HepG2 (cell line): ENCODE data around the gene ZFP36L2. TPM values are rescaled to one million over a fixed set of nuclear protein-coding genes. Genes with fewer than 3 reads are reported as not detected.

Experiments used
- EEA1 ChIP-seq: sonication (generic); formaldehyde crosslinking; IDR thresholded peaks from 2 replicates; pipeline ENCODE4 v1.5.1; 2020; ENCODE audit warnings: mild to moderate bottlenecking, missing genetic modification reagents, borderline replicate concordance
- GTF3A ChIP-seq: sonication (generic); formaldehyde crosslinking; conservative IDR thresholded peaks from 2 replicates; pipeline ENCODE4 v1.4.0; 2020; ENCODE audit warnings: mild to moderate bottlenecking, missing genetic modification reagents
- HMG20B ChIP-seq: conservative IDR thresholded peaks from 2 replicates; pipeline ENCODE4 v1.6.1; 2016; ENCODE audit warnings: missing genetic modification reagents, missing compliant biosample characterization
- HMGXB3 ChIP-seq: sonication (generic); formaldehyde crosslinking; IDR thresholded peaks from 2 replicates; pipeline ENCODE4 v1.4.0; 2020; ENCODE audit warnings: missing genetic modification reagents, borderline replicate concordance
- HNRNPLL ChIP-seq: fragments of 200-400 bp; formaldehyde crosslinking; IDR thresholded peaks from 2 replicates; pipeline ENCODE4 v1.6.1; 2017; ENCODE audit warnings: mild to moderate bottlenecking, low read depth, low read length; ENCODE audit not compliant: poor library complexity, severe bottlenecking
- MIXL1 ChIP-seq: IDR thresholded peaks from 2 replicates; pipeline ENCODE4 v1.6.1; 2016
- PAF1 ChIP-seq: IDR thresholded peaks from 2 replicates; pipeline ENCODE4 v1.6.1; 2016; ENCODE audit warnings: missing genetic modification reagents, missing compliant biosample characterization
- PHF8 ChIP-seq: sonication (generic); formaldehyde crosslinking; IDR thresholded peaks from 2 replicates; pipeline ENCODE4 v1.5.0; 2020; ENCODE audit warnings: missing genetic modification reagents
- RBM22 ChIP-seq: fragments of 200-400 bp; formaldehyde crosslinking; optimal IDR thresholded peaks from 2 replicates; pipeline ENCODE3; 2017; ENCODE audit warnings: mild to moderate bottlenecking, low read length, moderate library complexity
- RCOR2 ChIP-seq: IDR thresholded peaks from 2 replicates; pipeline ENCODE4 v1.6.1; 2016; ENCODE audit warnings: missing biosample characterization, missing genetic modification reagents
- SMARCC2 ChIP-seq: fragments of 450-650 bp; IDR thresholded peaks from 2 replicates; pipeline ENCODE4 v1.6.1; 2017; ENCODE audit warnings: antibody characterized with exemption, mild to moderate bottlenecking
- TBX3 ChIP-seq: fragments of 450-650 bp; IDR thresholded peaks from 2 replicates; pipeline ENCODE4 v1.6.1; 2017; ENCODE audit warnings: antibody characterized with exemption, mild to moderate bottlenecking, inconsistent platforms, borderline replicate concordance
- THYN1 ChIP-seq: sonication (generic); formaldehyde crosslinking; IDR thresholded peaks from 2 replicates; pipeline ENCODE4 v1.8.1; 2023; ENCODE audit warnings: low read depth, mild to moderate bottlenecking, moderate library complexity, missing genetic modification reagents, borderline replicate concordance
- XBP1 ChIP-seq: sonication (generic); formaldehyde crosslinking; IDR thresholded peaks from 2 replicates; pipeline ENCODE4 v1.5.0; 2020; ENCODE audit warnings: missing genetic modification reagents
- ZNF101 ChIP-seq: sonication (generic); formaldehyde crosslinking; IDR thresholded peaks from 2 replicates; pipeline ENCODE4 v1.4.0; 2020; ENCODE audit warnings: mild to moderate bottlenecking, low read depth, missing genetic modification reagents, borderline replicate concordance
- ZNF558 ChIP-seq: sonication (generic); formaldehyde crosslinking; IDR thresholded peaks from 2 replicates; pipeline ENCODE4 v1.9.0; 2022; ENCODE audit warnings: mild to moderate bottlenecking, missing genetic modification reagents, borderline replicate concordance
- ZNF687 ChIP-seq: sonication (generic); formaldehyde crosslinking; IDR thresholded peaks from 2 replicates; pipeline ENCODE4 v1.5.1; 2020; ENCODE audit warnings: mild to moderate bottlenecking, missing genetic modification reagents, moderate library complexity
- polyA plus RNA-seq, 8 experiments: library from polyadenylated mRNA; depleted of rRNA in 3 of 8; stranded (reverse) in 7 of 8; unstranded in 1 of 8; fragments of >200 nt; fragmentation: Illumina TruSeq in 4 of 8; extraction: Trizol in 4 of 8; gene quantifications; 2 replicates each; pipeline versions ENCODE4 v1.2.1 to v1.2.3, GENCODE V29; 2011 to 2016; ENCODE audit warnings: low read depth in 4 of 8, missing spikeins in 1 of 8, mixed read lengths in 1 of 8; ENCODE audit not compliant: insufficient read depth in 1 of 8
- total RNA-seq, 5 experiments: library from RNA; depleted of rRNA; stranded (reverse); fragments of >200 nt; fragmentation: Illumina TruSeq; extraction: Trizol; gene quantifications; 2 replicates each; pipeline ENCODE4 v1.2.3, GENCODE V29; 2016; ENCODE audit warnings: low read depth in 1 of 5

Gene ZFP36L2
- total and polyA plus RNA-seq, 2 of the 13 experiments (the other 11 are each of a cell fraction or from before 2014, with no cell fraction given): 11.2 to 21.8 TPM

- peak; percentile 85 for TF ChIP-seq ZNF687 (CRISPR knock-in tag)
- no peak for TF ChIP-seq ZNF101 (CRISPR knock-in tag)
- no peak for TF ChIP-seq EEA1
- TF ChIP-seq GTF3A: no peak
- TF ChIP-seq RBM22: peak; percentile 100
- peak; percentile 64 for TF ChIP-seq MIXL1 (CRISPR knock-in tag)
- TF ChIP-seq PAF1 (CRISPR knock-in tag): peak; percentile 99
- no peak for TF ChIP-seq TBX3
- peak; percentile 71; the same call in 1 of the 2 replicates for TF ChIP-seq HMGXB3 (CRISPR knock-in tag)
- no peak for TF ChIP-seq HMG20B (CRISPR knock-in tag)
- TF ChIP-seq THYN1 (CRISPR knock-in tag): no peak
- no peak for TF ChIP-seq SMARCC2
- TF ChIP-seq ZNF558: no peak
- no peak for TF ChIP-seq HNRNPLL
- TF ChIP-seq XBP1 (CRISPR knock-in tag): no peak
- TF ChIP-seq PHF8: peak; percentile 42; the same call in 1 of the 2 replicates
- peak; percentile 40; the same call in 1 of the 2 replicates for TF ChIP-seq RCOR2 (CRISPR knock-in tag)
Observed at GRCh38 chr2:43221763-43222474, 4.5 kb downstream of the ZFP36L2 start (continued).
